Lower lobe of right lung (tissue), 2 donors: ENCODE results near the gene GSTCD. TPM values are rescaled to one million over a fixed set of nuclear protein-coding genes. Genes with fewer than 3 reads are reported as not detected.

ENCODE experiments used
- ATAC-seq, 2 donors: fragments of 200-7000 bp; cut with Tn5 transposase; one replicate each; pipeline ENCODE4 v1.9.1; 2020 to 2022; ENCODE audit warnings: mild to moderate bottlenecking in 2 of 2, moderate library complexity in 2 of 2
- DNase-seq: peaks from one replicate; pipeline ENCODE4 v3.0.0-alpha.2; 2020
- H3K27ac ChIP-seq: fragments of 200-600 bp; one replicate; pipeline ENCODE4 v1.8.0; 2022
- H3K27me3 ChIP-seq: fragments of 200-600 bp; one replicate; pipeline ENCODE4 v1.8.0; 2022; ENCODE audit warnings: low read depth
- H3K36me3 ChIP-seq: fragments of 200-600 bp; one replicate; pipeline ENCODE4 v1.8.0; 2022; ENCODE audit warnings: mild to moderate bottlenecking
- H3K4me1 ChIP-seq: fragments of 200-600 bp; one replicate; pipeline ENCODE4 v1.8.0; 2022
- H3K4me3 ChIP-seq: fragments of 200-600 bp; one replicate; pipeline ENCODE4 v1.8.0; 2022; ENCODE audit warnings: mild to moderate bottlenecking
- H3K9me3 ChIP-seq: fragments of 200-600 bp; one replicate; pipeline ENCODE4 v1.8.0; 2022
- intact Hi-C: fragments of 100-400 bp; cut with DNase I; formaldehyde crosslinking; loops from one replicate; pipeline ENCODE4 v1.11.0; 2022
- total RNA-seq: library from RNA; stranded (reverse); fragmentation: NEBNext Ultra II Directional; extraction: Animal tissue kit (Norgen Biotek cat#: 25700); gene quantifications from one replicate; pipeline ENCODE4 v1.2.1, GENCODE V29; 2021
- TF ChIP-seq, protein P1 (sequence below): fragments of 200-600 bp; IDR thresholded peaks from one replicate; pipeline ENCODE4 v1.8.0; 2022; ENCODE audit warnings: antibody characterized with exemption, mild to moderate bottlenecking
- donor health status: DM: no; HTN: yes; CAD: no; lungs with severe emphysema.

GSTCD gene
- total RNA-seq, 1 donor from 2014 or later: 6.7 TPM

GRCh38 chr4:105836537-105836936, 128.0 kb downstream of the GSTCD start:
- Histone ChIP-seq H3K4me3 (no peak overlapping the region), H3K27me3 (no peaks in the 10 kb centered on the region), H3K27ac (no peak overlapping the region), H3K4me1 (no peaks in the 10 kb centered on the region), H3K9me3 (no peaks in the 10 kb centered on the region), H3K36me3 (no peaks in the 10 kb centered on the region)
- TF ChIP-seq, protein P1, sequence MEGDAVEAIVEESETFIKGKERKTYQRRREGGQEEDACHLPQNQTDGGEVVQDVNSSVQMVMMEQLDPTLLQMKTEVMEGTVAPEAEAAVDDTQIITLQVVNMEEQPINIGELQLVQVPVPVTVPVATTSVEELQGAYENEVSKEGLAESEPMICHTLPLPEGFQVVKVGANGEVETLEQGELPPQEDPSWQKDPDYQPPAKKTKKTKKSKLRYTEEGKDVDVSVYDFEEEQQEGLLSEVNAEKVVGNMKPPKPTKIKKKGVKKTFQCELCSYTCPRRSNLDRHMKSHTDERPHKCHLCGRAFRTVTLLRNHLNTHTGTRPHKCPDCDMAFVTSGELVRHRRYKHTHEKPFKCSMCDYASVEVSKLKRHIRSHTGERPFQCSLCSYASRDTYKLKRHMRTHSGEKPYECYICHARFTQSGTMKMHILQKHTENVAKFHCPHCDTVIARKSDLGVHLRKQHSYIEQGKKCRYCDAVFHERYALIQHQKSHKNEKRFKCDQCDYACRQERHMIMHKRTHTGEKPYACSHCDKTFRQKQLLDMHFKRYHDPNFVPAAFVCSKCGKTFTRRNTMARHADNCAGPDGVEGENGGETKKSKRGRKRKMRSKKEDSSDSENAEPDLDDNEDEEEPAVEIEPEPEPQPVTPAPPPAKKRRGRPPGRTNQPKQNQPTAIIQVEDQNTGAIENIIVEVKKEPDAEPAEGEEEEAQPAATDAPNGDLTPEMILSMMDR: no peak
- DNase-seq (no peak), ATAC-seq (no peak)
- intact Hi-C loops: no loop called here

DNA sequence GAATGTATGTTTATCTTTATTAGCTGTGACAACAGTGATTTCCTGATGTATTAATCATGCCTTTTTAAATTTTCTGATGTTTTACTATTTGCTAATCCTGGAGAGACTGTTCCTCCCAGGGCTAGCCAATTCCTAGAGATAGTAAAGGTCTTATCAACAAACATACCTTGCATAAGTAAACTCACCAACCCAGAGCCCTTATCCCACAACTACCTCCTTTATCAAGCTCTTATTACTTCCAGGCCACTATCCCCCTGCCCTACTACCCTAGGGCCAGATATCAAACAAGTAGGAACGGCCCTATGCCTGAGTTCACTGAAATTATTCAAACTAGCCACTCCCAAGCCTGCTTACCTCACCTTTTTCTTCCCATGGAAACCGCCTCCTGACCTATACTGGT, 128.5 kb downstream of the GSTCD start:
- no peaks in the 10 kb centered on the region for H3K9me3 ChIP-seq
- TF ChIP-seq, protein P1: no peak
- no peak for ATAC-seq
- DNase-seq: no peak
- H3K4me3 ChIP-seq: no peak overlapping the region
- H3K27me3 ChIP-seq: no peaks in the 10 kb centered on the region
- no peaks in the 10 kb centered on the region for H3K36me3 ChIP-seq
- intact Hi-C loops: no loop called here
- H3K27ac ChIP-seq: no peak overlapping the region
- H3K4me1 ChIP-seq: no peaks in the 10 kb centered on the region

DNA sequence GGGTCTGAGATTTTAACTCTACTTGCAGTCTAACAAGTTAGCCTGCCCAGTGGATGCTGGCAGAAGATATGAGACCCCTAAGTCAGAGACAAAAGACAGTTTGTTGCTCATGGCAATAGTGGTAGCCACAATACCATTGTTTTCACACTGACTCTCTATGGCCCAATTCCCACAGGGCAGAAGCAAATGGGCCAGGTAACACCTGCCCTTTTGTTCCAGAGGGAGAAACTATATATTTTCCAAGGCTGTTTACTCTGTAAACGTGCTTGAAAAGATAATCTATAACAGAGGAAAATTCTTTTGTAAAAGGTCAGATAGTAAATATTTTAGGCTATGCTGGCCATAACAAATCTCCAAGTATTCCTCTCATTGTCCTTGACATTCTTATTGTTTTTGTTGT, 129.5 kb downstream of the GSTCD start:
- ATAC-seq (no peak), DNase-seq (no peak)
- H3K36me3 ChIP-seq: no peaks in the 10 kb centered on the region
- intact Hi-C loops: no loop called here
- no peaks in the 10 kb centered on the region for H3K4me1 ChIP-seq
- TF ChIP-seq, protein P1: no peak
- H3K27ac ChIP-seq: no peak overlapping the region
- no peaks in the 10 kb centered on the region for H3K9me3 ChIP-seq
- H3K4me3 ChIP-seq: no peak overlapping the region
- H3K27me3 ChIP-seq: no peaks in the 10 kb centered on the region

GRCh38 chr4:105840426-105841174, 132.0 kb downstream of the GSTCD start:
- H3K36me3 ChIP-seq: no peaks in the 10 kb centered on the region
- H3K4me3 ChIP-seq: no peak overlapping the region
- no peaks in the 10 kb centered on the region for H3K9me3 ChIP-seq
- H3K27ac ChIP-seq: no peak overlapping the region
- ATAC-seq (no peak), DNase-seq (no peak)
- TF ChIP-seq, protein P1: no peak
- no peaks in the 10 kb centered on the region for H3K4me1 ChIP-seq
- no peaks in the 10 kb centered on the region for H3K27me3 ChIP-seq
- intact Hi-C loops: no loop called here

GRCh38 chr4:105843941-105844340, 135.4 kb downstream of the GSTCD start:
- TF ChIP-seq, protein P1: no peak
- Histone ChIP-seq H3K27me3 (no peaks in the 10 kb centered on the region), H3K9me3 (no peaks in the 10 kb centered on the region), H3K27ac (no peak overlapping the region), H3K36me3 (no peaks in the 10 kb centered on the region), H3K4me1 (no peaks in the 10 kb centered on the region), H3K4me3 (no peak overlapping the region)
- no peak for ATAC-seq
- DNase-seq: no peak
- intact Hi-C loops: no loop called here
